Omental fat pad (tissue), 4 donors: ENCODE data around the gene ATIC. TPM values are rescaled to one million over a fixed set of nuclear protein-coding genes. Genes with fewer than 3 reads are reported as not detected.

ENCODE experiments used
- ATAC-seq: fragments of 150-250 bp; one replicate; pipeline ENCODE4 v1.9.1; 2016; ENCODE audit warnings: mild to moderate bottlenecking, moderate library complexity; ENCODE audit not compliant: low FRiP score
- DNase-seq: peaks from one replicate; pipeline ENCODE4 v3.0.0-alpha.2; 2019; ENCODE audit warnings: low spot score
- total RNA-seq, 4 donors: library from RNA; depleted of rRNA; stranded (reverse); fragments of >200 nt; gene quantifications; one replicate each; pipeline ENCODE4 v1.1.0, GENCODE V29; 2016
- TF ChIP-seq, protein P1 (sequence below), 3 donors: fragments of 450-650 bp; IDR thresholded peaks; one replicate each; pipeline ENCODE4 v1.5.1; 2016 to 2017; ENCODE audit warnings: antibody characterized with exemption in 3 of 3, mild to moderate bottlenecking in 3 of 3, moderate library complexity in 2 of 3

Gene ATIC
- total RNA-seq, 4 donors from 2014 or later: 28.2 to 62.1 (median 35.9) TPM

DNA sequence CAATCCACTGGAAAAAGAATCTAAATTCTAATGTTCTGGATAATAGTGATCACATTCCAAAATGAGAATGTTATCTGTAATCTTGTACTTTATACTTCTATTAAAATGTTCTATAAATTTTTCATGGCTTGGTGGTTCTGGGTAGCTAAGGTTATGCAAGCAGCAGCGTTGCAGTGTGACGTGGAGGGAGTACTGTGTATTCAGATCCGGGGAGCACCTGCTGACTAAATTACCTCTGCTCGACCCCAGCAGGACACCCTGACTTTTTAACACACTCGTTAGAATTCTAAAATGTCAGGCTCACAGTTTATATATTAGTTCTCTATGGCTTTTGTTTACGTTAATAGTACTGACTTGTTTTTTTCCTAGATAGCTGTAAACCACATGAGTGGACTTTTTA is 13.0 kb downstream of the ATIC start:
- ATAC-seq (no peak), DNase-seq (no peak)
- TF ChIP-seq, protein P1, sequence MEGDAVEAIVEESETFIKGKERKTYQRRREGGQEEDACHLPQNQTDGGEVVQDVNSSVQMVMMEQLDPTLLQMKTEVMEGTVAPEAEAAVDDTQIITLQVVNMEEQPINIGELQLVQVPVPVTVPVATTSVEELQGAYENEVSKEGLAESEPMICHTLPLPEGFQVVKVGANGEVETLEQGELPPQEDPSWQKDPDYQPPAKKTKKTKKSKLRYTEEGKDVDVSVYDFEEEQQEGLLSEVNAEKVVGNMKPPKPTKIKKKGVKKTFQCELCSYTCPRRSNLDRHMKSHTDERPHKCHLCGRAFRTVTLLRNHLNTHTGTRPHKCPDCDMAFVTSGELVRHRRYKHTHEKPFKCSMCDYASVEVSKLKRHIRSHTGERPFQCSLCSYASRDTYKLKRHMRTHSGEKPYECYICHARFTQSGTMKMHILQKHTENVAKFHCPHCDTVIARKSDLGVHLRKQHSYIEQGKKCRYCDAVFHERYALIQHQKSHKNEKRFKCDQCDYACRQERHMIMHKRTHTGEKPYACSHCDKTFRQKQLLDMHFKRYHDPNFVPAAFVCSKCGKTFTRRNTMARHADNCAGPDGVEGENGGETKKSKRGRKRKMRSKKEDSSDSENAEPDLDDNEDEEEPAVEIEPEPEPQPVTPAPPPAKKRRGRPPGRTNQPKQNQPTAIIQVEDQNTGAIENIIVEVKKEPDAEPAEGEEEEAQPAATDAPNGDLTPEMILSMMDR (IDR thresholded peaks at IDR 0.05): no peak

DNA sequence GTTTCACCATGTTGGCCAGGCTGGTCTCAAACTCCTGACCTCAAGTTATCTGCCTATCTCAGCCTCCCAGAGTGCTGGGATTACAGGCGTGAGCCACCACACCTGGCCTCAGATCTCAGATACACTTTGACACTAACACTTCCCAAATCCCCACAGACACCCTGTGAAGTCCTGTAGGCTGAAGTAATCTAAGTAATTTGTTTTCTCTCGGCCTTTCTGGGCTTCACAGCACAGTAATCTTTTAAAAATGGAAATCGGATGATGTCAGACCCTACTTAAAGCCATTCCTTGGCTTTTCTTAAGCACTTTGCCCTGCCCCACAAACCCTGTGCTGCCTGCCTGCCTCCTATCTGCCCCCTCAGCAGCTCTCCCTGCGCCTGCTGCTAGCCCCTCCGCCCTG is 16.2 kb downstream of the ATIC start:
- no peak for ATAC-seq
- TF ChIP-seq, protein P1 (IDR thresholded peaks at IDR 0.05): no peak
- no peak for DNase-seq

DNA sequence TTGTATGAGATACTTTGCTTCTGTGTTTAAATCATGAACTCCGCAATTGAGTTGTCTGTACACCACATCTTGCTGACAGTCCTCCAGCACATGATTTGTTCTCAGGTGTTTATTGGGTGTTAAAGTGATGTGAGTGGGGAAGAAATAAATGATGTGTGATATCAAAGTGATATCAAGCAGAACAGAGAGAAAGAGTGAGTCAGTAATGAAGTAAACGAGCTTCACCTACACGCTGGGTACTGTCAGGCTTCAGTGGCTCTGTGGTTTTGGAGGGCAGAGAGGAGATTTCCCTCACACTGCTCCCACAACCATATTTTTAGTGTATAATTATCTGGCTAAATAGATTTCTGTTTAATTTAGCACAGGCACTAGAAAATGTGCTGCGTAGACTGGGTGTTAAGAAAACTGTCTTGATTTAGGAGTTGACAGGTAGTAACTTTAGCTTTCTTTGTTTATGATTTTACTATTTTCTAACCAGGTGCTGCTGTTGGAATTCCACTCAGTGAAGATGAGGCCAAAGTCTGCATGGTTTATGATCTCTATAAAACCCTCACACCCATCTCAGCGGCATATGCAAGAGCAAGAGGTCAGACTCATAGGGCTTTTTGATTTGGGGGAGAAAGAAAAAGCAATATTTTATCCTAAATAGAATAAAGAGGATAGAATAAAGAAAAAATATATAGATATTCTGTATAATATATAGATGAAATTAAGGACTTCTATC is 21.2 kb downstream of the ATIC start:
- TF ChIP-seq, protein P1 (IDR thresholded peaks at IDR 0.05): no peak
- DNase-seq (no peak), ATAC-seq (no peak)

DNA sequence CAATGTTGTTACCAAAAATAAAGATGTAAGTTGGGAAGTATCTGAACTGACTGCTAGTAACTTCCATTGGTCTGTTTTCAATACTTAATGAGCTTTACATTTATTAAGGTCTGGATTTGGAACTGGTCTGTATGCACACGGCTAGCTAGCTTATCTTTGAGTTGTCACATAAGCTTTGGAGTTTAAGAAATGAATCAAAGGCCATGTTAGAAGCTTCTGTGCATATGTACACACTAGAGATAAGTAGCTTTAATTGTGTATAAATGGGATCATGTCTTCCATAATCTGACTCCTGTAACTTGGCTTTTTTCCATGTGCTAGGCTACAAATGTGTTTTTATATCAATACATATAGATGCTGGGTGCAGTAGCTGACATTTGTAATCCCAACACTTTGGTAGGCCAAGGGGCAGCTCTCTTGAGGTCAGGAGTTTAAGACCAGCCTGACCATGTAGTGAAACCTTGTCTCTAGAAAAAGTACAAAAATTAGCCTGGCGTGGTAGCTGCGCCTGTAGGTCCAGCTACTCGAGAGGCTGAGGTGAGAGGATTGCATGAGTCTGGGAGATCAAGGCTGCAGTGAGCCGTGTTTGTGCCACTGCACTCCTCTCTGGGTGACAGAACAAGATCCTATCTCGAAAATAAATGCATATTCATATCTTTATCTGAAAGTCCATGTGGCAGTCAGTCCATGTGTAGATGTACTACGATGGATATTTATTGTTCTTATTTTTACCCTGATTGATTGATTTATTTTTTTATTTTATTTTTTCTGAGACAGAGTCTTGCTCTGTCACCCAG is 27.2 kb downstream of the ATIC start:
- no peak for DNase-seq
- ATAC-seq: no peak

DNA sequence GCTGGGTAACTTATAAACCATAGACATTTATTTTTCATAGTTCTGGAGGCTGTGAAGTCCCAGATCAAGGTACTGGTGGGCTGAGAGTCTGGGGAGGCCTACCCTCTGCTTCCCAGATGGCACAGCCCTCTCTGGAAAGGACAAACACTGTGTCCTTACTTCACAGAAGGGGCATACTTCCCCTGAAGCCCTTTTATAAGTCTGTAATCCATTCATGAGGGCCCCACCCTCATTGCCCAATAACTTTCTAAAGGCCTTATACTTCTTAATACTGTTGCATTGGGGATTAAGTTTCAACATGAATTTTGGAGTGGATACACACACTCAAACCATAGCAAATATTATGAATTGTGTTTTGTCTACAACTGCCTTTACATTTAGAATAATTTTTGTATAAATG is 36.0 kb downstream of the ATIC start:
- ATAC-seq (no peak), DNase-seq (no peak)
- TF ChIP-seq, protein P1 (IDR thresholded peaks at IDR 0.05): no peak

More for the DNA sequence above, 27.2 kb downstream of the ATIC start:
- TF ChIP-seq, protein P1 (IDR thresholded peaks at IDR 0.05): no peak

DNA sequence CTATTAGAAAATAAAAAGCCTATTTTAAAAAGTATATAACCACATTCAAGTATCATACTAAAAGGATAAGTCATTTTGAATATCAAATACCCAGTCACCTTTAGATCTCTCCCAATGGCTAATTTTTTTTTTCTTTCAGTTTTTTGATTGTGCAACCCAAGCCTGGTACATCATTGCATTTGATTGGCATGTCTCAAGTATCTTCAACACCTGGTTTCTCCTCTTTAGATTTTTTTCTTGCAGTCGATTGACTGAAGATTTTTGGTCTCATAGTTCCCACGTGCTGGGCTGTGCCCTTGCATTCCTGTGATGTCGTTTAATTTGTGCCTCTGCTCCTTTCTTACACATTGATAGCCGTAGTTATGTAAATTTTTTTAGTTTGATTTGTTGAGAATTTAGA is 40.7 kb downstream of the ATIC start:
- DNase-seq: no peak
- ATAC-seq: no peak
- TF ChIP-seq, protein P1 (IDR thresholded peaks at IDR 0.05): no peak
